Stimulated activated CD4-positive, alpha-beta T cell treated with anti-CD3 and anti-CD28 coated beads, Interleukin-4, amount 100 ng/mL, for 1 hour (primary cell): ENCODE measurements around the gene TNS1.

Experiments used
- DNase-seq: peaks from one replicate; pipeline ENCODE4 v3.0.0-alpha.2; 2020

The TNS1 gene

GRCh38 chr2:217941886-217942728 lies 60.7 kb downstream of the TNS1 start:
- no peak for DNase-seq

GRCh38 chr2:217941339-217941738 lies 61.5 kb downstream of the TNS1 start:
- no peak for DNase-seq

- DNase-seq: no peak
Observed at GRCh38 chr2:217940261-217941220, 62.3 kb downstream of the TNS1 start.

- no peak for DNase-seq
Observed at GRCh38 chr2:217939629-217940245, 63.1 kb downstream of the TNS1 start.

- no peak for DNase-seq
Observed at GRCh38 chr2:217939220-217939619, 63.6 kb downstream of the TNS1 start.

GRCh38 chr2:217938036-217938435 lies 64.8 kb downstream of the TNS1 start:
- no peak for DNase-seq

- DNase-seq: no peak
Observed at GRCh38 chr2:217937446-217937845, 65.3 kb downstream of the TNS1 start.

GRCh38 chr2:217936952-217937351 lies 65.8 kb downstream of the TNS1 start:
- no peak for DNase-seq

GRCh38 chr2:217935901-217936684 lies 66.7 kb downstream of the TNS1 start:
- no peak for DNase-seq

- DNase-seq: no peak
Observed at GRCh38 chr2:217935235-217935879, 67.4 kb downstream of the TNS1 start.

- no peak for DNase-seq
Observed at GRCh38 chr2:217934321-217935131, 68.3 kb downstream of the TNS1 start.

GRCh38 chr2:217933617-217933993 lies 69.2 kb downstream of the TNS1 start:
- DNase-seq: no peak

- no peak for DNase-seq
Observed at GRCh38 chr2:217932803-217933616, 69.8 kb downstream of the TNS1 start.

GRCh38 chr2:217931846-217932560 lies 70.8 kb downstream of the TNS1 start:
- no peak for DNase-seq

- no peak for DNase-seq
Observed at GRCh38 chr2:217930761-217931563, 71.8 kb downstream of the TNS1 start.

- DNase-seq: no peak
Observed at GRCh38 chr2:217929757-217930707, 72.8 kb downstream of the TNS1 start.

- DNase-seq: no peak
Observed at GRCh38 chr2:217929272-217929671, 73.5 kb downstream of the TNS1 start.
